GM15510 (cell line): Measurements from ENCODE around the gene SGCD.

Source experiments
- POLR2A ChIP-seq: IDR thresholded peaks from 3 replicates; pipeline ENCODE4 v1.6.1; 2011; ENCODE audit warnings: borderline replicate concordance; ENCODE audit not compliant: insufficient read length; ENCODE audit errors: extremely low read depth

Gene SGCD

GRCh38 chr5:156526081-156526925, 199.3 kb downstream of the SGCD start:
- TF ChIP-seq POLR2A = no peak

GRCh38 chr5:156527611-156528010, 200.6 kb downstream of the SGCD start:
- TF ChIP-seq POLR2A = no peak

DNA sequence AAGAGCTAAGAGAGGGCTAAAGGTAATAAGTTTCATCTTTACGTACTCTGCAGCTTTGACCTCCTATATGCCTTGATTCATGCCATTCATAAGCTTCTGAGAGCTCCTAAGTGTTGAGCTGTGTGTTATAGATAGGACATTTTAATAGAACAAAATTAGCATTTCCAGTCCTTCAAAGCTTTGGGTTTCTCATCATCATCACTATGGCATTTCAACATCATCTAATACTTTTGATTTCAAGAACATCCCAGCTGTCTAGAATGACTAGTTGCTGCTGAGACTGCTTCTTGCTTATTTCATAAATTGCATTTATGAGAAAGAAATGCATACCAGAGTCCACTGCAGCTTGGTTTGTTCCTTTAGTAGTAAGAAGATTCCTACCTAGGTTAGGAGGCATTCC, 201.7 kb downstream of the SGCD start:
- TF ChIP-seq POLR2A = no peak

DNA sequence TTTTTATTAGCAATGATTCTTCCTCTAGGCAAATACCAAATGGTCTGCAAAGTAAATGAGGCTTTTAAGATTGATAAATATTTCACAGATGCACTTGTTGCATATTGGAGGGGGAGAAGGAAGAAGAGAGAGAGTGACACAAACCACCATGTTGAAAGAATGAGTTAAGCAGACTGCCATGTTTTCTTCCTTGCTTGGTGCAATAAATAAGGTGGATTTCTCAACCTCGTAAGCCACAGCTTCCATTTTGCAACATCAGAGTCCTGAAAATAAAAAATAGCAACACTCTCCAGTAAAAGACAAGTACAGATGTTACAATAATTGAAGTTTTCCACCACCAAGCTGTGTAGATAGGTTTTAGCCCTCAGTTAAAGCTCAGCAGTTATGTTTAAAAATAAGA, 202.9 kb downstream of the SGCD start:
- no peak for TF ChIP-seq POLR2A

- no peak for TF ChIP-seq POLR2A
These were observed 204.2 kb downstream of the SGCD start for GRCh38 chr5:156531199-156531598.

DNA sequence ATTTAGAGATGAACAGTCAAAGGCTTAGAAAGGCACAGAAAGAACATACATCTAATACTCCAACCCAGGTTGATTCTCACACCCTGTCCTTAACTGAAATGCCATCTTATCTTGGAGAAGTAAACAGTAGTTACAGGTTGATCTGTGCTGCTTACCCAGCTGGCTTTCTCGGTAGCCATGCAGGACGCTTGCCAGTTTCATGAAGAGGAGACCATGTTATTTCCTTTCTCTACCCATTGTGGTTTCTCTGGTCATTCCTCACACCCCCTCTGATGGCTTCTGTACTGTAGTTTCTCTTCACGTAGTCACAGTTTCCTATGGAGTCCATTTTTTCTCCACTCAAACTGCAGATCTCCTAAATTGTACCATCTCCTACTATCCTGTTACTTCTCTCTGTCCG, 206.0 kb downstream of the SGCD start:
- TF ChIP-seq POLR2A = no peak

DNA sequence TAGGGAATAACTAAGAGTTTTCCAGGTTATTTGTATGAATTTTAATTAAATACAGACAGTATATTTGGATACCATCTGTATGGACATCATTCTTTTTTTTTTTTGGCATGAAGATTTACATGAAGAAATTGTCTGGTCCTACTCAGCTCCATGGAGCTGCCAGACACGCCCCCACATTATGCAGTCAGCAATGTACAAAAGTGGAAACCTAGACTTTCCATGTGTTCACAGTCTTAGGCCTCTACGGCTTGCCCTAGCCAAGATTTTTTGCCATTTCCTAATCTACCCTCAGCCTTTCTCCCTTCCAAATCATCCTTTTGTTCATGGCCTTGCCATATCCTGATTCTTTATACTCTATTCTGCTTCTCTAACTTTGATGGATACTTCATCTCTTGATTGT, 207.1 kb downstream of the SGCD start:
- TF ChIP-seq POLR2A = no peak

GRCh38 chr5:156534906-156535485, 208.0 kb downstream of the SGCD start:
- no peak for TF ChIP-seq POLR2A

GRCh38 chr5:156540491-156540890, 213.5 kb downstream of the SGCD start:
- no peak for TF ChIP-seq POLR2A

GRCh38 chr5:156541582-156541981, 214.6 kb downstream of the SGCD start:
- no peak for TF ChIP-seq POLR2A

- TF ChIP-seq POLR2A = no peak
These were observed 216.6 kb downstream of the SGCD start for GRCh38 chr5:156543348-156544145.

GRCh38 chr5:156552855-156553358, 225.9 kb downstream of the SGCD start:
- TF ChIP-seq POLR2A = no peak

GRCh38 chr5:156556666-156557406, 229.9 kb downstream of the SGCD start:
- no peak for TF ChIP-seq POLR2A

- no peak for TF ChIP-seq POLR2A
These were observed 233.0 kb downstream of the SGCD start for GRCh38 chr5:156560002-156560401.
